Chondrocyte (in vitro differentiated cells): ENCODE data around the gene DNAI1. TPM values are rescaled to one million over a fixed set of nuclear protein-coding genes. Genes with fewer than 3 reads are reported as not detected.

Source experiments
- DNase-seq: peaks from one replicate; pipeline ENCODE4 v3.0.0; 2021; ENCODE audit warnings: mixed read lengths, low spot score
- H3K27ac Mint-ChIP-seq: one replicate; pipeline ENCODE4 v1.8.0; 2021; ENCODE audit warnings: mild to moderate bottlenecking, moderate library complexity, mixed read lengths; ENCODE audit not compliant: unreplicated experiment
- H3K27me3 Mint-ChIP-seq: 2 replicates; pipeline ENCODE4 v1.8.0; 2021; ENCODE audit warnings: low read depth, mixed read lengths
- H3K36me3 Mint-ChIP-seq: 2 replicates; pipeline ENCODE4 v1.8.0; 2021; ENCODE audit warnings: low read depth, mixed read lengths
- H3K4me1 Mint-ChIP-seq: 2 replicates; pipeline ENCODE4 v1.8.0; 2021; ENCODE audit warnings: low read depth, mild to moderate bottlenecking, mixed read lengths
- H3K4me3 Mint-ChIP-seq: one replicate; pipeline ENCODE4 v1.8.0; 2021; ENCODE audit warnings: mild to moderate bottlenecking, moderate library complexity, mixed read lengths; ENCODE audit not compliant: unreplicated experiment
- H3K9me3 Mint-ChIP-seq: 2 replicates; pipeline ENCODE4 v1.8.0; 2021; ENCODE audit warnings: low read depth, mixed read lengths
- CTCF ChIP-seq: fragments of 200-600 bp; sonication (generic); IDR thresholded peaks from 2 replicates; pipeline ENCODE4 v1.5.0; 2021; ENCODE audit warnings: antibody characterized with exemption, mild to moderate bottlenecking, moderate library complexity
- total RNA-seq: library from RNA; stranded (reverse); gene quantifications from 3 replicates; pipeline ENCODE4 v1.2.1, GENCODE V29; 2021

DNAI1 gene
- total RNA-seq, 1 donor from 2014 or later, result 0.25 TPM

GRCh38 chr9:34501889-34502425 is 43.4 kb downstream of the DNAI1 start:
- Mint-ChIP-seq H3K36me3 (peaks cover 4% of the 10 kb centered on the region), H3K4me1 (peaks cover 19% of the 10 kb centered on the region), H3K9me3 (peaks cover 5% of the 10 kb centered on the region), H3K27me3 (peaks cover 42% of the 10 kb centered on the region), H3K4me3 (no peak overlapping the region), H3K27ac (no peak overlapping the region)
- TF ChIP-seq CTCF, result peak; percentile 64
- no peak for DNase-seq

GRCh38 chr9:34502471-34502870 is 43.9 kb downstream of the DNAI1 start:
- no peak for DNase-seq
- Mint-ChIP-seq H3K27me3 (peaks cover 40% of the 10 kb centered on the region), H3K4me3 (no peak overlapping the region), H3K27ac (peak overlapping the region; percentile 8), H3K4me1 (peaks cover 19% of the 10 kb centered on the region), H3K36me3 (peaks cover 3% of the 10 kb centered on the region), H3K9me3 (peaks cover 5% of the 10 kb centered on the region)
- no peak for TF ChIP-seq CTCF

GRCh38 chr9:34502891-34503290 is 44.3 kb downstream of the DNAI1 start:
- Mint-ChIP-seq H3K27me3 (peaks cover 36% of the 10 kb centered on the region), H3K4me1 (peaks cover 19% of the 10 kb centered on the region), H3K4me3 (no peak overlapping the region), H3K27ac (peak overlapping the region; percentile 8), H3K9me3 (peaks cover 5% of the 10 kb centered on the region), H3K36me3 (peaks cover 2% of the 10 kb centered on the region)
- no peak for DNase-seq
- TF ChIP-seq CTCF, result no peak

GRCh38 chr9:34503406-34503805 is 44.8 kb downstream of the DNAI1 start:
- Mint-ChIP-seq H3K27me3 (peaks cover 32% of the 10 kb centered on the region), H3K9me3 (peaks cover 5% of the 10 kb centered on the region), H3K36me3 (peaks cover 2% of the 10 kb centered on the region), H3K4me3 (no peak overlapping the region), H3K4me1 (peaks cover 19% of the 10 kb centered on the region), H3K27ac (no peak overlapping the region)
- no peak for DNase-seq
- TF ChIP-seq CTCF, result no peak

GRCh38 chr9:34505370-34506120 is 46.9 kb downstream of the DNAI1 start:
- TF ChIP-seq CTCF, result no peak
- Mint-ChIP-seq H3K27me3 (peaks cover 28% of the 10 kb centered on the region), H3K4me3 (no peak overlapping the region), H3K4me1 (peaks cover 19% of the 10 kb centered on the region), H3K36me3 (peaks cover 2% of the 10 kb centered on the region), H3K27ac (no peak overlapping the region), H3K9me3 (peaks cover 5% of the 10 kb centered on the region)
- DNase-seq, result no peak
